ENCODE measurements around the gene P2RX7. TPM values are rescaled to one million over a fixed set of nuclear protein-coding genes. Genes with fewer than 3 reads are reported as not detected.
"Not testable (repeated sequence)": the region's sequence is repeated elsewhere in the genome, so short reads cannot be mapped to it uniquely, and the experiment has no call there.

P2RX7 gene
- total RNA-seq, 1 donor from 2014 or later, result 1.9 TPM

- no peak overlapping the region for H3K4me3 Mint-ChIP-seq
- H3K4me1 Mint-ChIP-seq (ENCODE audit: unreplicated experiment), result peaks cover 7% of the 10 kb centered on the region
- no peak overlapping the region for H3K27ac Mint-ChIP-seq
- no peak for TF ChIP-seq CTCF (conservative IDR thresholded peaks at IDR 0.05)
- DNase-seq (ENCODE audit: extremely low spot score, unreplicated experiment), result no peak
- no peaks in the 10 kb centered on the region for H3K27me3 Mint-ChIP-seq
- H3K9me3 Mint-ChIP-seq, result no peaks in the 10 kb centered on the region
- peaks cover 7% of the 10 kb centered on the region for H3K36me3 Mint-ChIP-seq
Measured at GRCh38 chr12:121222847-121223246, 90.2 kb downstream of the P2RX7 start.

GRCh38 chr12:121223292-121224285 lies 90.9 kb downstream of the P2RX7 start:
- Mint-ChIP-seq H3K4me3 (no peak overlapping the region), H3K36me3 (peaks cover 7% of the 10 kb centered on the region), H3K9me3 (no peaks in the 10 kb centered on the region), H3K4me1 (ENCODE audit: unreplicated experiment) (peaks cover 7% of the 10 kb centered on the region), H3K27ac (peak overlapping the region; percentile 55), H3K27me3 (no peaks in the 10 kb centered on the region)
- no peak for DNase-seq (ENCODE audit: extremely low spot score, unreplicated experiment)
- TF ChIP-seq CTCF (conservative IDR thresholded peaks at IDR 0.05), result peak; percentile 24

- Mint-ChIP-seq H3K27ac (peak overlapping the region; percentile 71), H3K27me3 (no peaks in the 10 kb centered on the region)
Measured at GRCh38 chr12:121224591-121224990, 91.9 kb downstream of the P2RX7 start.

DNA sequence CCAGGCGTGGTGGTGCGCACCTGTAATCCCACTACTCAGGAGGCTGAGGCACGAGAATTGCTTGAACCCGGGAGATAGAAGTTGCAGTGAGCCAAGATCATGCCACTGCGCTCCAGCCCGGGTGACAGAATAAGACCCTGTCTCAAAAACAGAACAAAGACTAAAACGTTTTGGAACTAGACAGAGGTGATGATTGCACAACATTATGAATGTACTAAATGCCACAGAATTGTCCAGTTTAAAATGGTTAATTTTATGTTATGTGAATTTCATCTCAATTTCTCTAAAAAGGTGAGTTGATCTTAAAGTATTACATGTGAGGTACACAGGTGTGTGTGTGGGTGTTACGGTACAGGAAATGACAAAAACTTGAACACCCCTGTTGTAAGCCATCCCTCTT lies 93.7 kb downstream of the P2RX7 start:
- H3K9me3 Mint-ChIP-seq, result no peaks in the 10 kb centered on the region
- no peaks in the 10 kb centered on the region for H3K27me3 Mint-ChIP-seq
- no peak for TF ChIP-seq CTCF (conservative IDR thresholded peaks at IDR 0.05)
- H3K4me1 Mint-ChIP-seq (ENCODE audit: unreplicated experiment), result peaks cover 7% of the 10 kb centered on the region
- H3K4me3 Mint-ChIP-seq, result no peak overlapping the region
- H3K36me3 Mint-ChIP-seq, result peaks cover 10% of the 10 kb centered on the region
- H3K27ac Mint-ChIP-seq, result peak overlapping the region; percentile 96
- DNase-seq (ENCODE audit: extremely low spot score, unreplicated experiment), result no peak

More at GRCh38 chr12:121224591-121224990, 91.9 kb downstream of the P2RX7 start:
- DNase-seq (ENCODE audit: extremely low spot score, unreplicated experiment), result no peak
- Mint-ChIP-seq H3K4me3 (peak overlapping the region; percentile 34), H3K36me3 (peaks cover 7% of the 10 kb centered on the region), H3K9me3 (no peaks in the 10 kb centered on the region), H3K4me1 (ENCODE audit: unreplicated experiment) (peaks cover 7% of the 10 kb centered on the region)
- TF ChIP-seq CTCF (conservative IDR thresholded peaks at IDR 0.05), result no peak

DNA sequence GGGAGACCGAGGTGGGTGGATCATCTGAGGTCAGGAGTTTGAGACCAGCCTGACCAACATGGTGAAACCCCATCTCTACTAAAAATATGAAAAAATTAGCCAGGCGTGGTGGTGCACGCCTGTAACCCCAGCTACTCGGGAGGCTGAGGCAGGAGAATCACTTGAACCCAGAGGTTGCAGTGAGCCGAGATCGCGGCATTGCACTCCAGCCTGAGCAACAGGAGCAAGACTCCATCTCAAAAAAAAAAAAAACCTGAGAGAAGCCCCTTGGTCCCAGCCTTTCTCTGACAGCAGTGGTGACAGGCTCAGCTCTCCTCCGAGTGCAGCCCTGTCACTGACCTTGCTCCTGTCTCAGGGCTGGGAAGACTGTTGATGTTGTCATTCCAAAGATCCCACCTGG lies 94.2 kb downstream of the P2RX7 start:
- not testable (repeated sequence) for H3K27me3 Mint-ChIP-seq; H3K4me1 Mint-ChIP-seq (ENCODE audit: unreplicated experiment); DNase-seq (ENCODE audit: extremely low spot score, unreplicated experiment); H3K9me3 Mint-ChIP-seq
- H3K4me3 Mint-ChIP-seq, result peak overlapping the region; percentile 73
- H3K27ac Mint-ChIP-seq, result peak overlapping the region; percentile 96
- H3K36me3 Mint-ChIP-seq, result peaks cover 10% of the 10 kb centered on the region

DNA sequence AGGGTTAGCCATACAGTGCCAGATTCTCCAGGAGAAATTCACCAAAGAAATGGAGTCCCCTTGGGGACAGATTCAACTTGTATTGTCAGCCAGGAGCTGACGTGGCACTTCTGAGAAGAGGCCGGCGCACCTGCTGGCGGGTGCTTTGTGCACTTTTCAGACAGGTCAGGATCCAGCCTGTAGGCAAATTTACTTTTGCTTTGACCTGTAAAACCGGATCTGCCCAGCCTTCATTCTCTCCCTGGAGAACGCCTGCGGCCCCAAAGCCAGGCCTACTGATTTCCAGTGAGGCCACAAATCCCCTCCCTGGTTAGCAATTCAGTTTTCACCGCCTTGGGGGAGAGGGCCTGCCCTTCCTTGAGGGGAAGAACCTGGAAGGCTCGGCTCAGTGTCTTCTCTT lies 94.6 kb downstream of the P2RX7 start:
- Mint-ChIP-seq H3K27ac (peak overlapping the region; percentile 96), H3K4me1 (ENCODE audit: unreplicated experiment) (peaks cover 7% of the 10 kb centered on the region), H3K4me3 (peak overlapping the region; percentile 73), H3K9me3 (no peaks in the 10 kb centered on the region), H3K27me3 (no peaks in the 10 kb centered on the region), H3K36me3 (peaks cover 10% of the 10 kb centered on the region)
- no peak for DNase-seq (ENCODE audit: extremely low spot score, unreplicated experiment)
- no peak for TF ChIP-seq CTCF (conservative IDR thresholded peaks at IDR 0.05)
